Lung (tissue), 12 donors: ENCODE data around the gene DMAC2L. TPM values are rescaled to one million over a fixed set of nuclear protein-coding genes. Genes with fewer than 3 reads are reported as not detected.

Experiments used
- ATAC-seq: fragments of 200-7000 bp; cut with Tn5 transposase; one replicate; pipeline ENCODE4 v1.9.1; 2020; ENCODE audit warnings: moderate number of reproducible peaks; ENCODE audit not compliant: insufficient read depth, low FRiP score
- DNase-seq, 3 donors: peaks; one replicate each; pipeline ENCODE4 v3.0.0-alpha.2; 2013 to 2017
- H3K27ac ChIP-seq, 2 donors: one replicate each; pipeline ENCODE4 v1.5.1; 2013; ENCODE audit warnings: mild to moderate bottlenecking in 2 of 2, moderate library complexity in 2 of 2, control low read depth in 1 of 2, inconsistent platforms in 1 of 2, low read depth in 1 of 2, low read length in 1 of 2
- H3K27me3 ChIP-seq, 3 donors: one replicate each; pipeline ENCODE4 v1.5.1; 2013; ENCODE audit warnings: low read length in 2 of 3; ENCODE audit not compliant: control insufficient read depth in 3 of 3, insufficient read depth in 3 of 3
- H3K36me3 ChIP-seq, 4 donors: one replicate each; pipeline ENCODE4 v1.5.1; 2013; ENCODE audit warnings: low read length in 4 of 4, mild to moderate bottlenecking in 1 of 4, moderate library complexity in 1 of 4; ENCODE audit not compliant: control insufficient read depth in 4 of 4, insufficient read depth in 4 of 4
- H3K4me1 ChIP-seq, 5 donors: one replicate each; pipeline ENCODE4 v1.5.1; 2013; ENCODE audit warnings: low read length in 5 of 5, mild to moderate bottlenecking in 2 of 5, moderate library complexity in 1 of 5; ENCODE audit not compliant: control insufficient read depth in 5 of 5, insufficient read depth in 5 of 5
- H3K4me3 ChIP-seq: one replicate; pipeline ENCODE4 v1.5.1; 2013; ENCODE audit warnings: mild to moderate bottlenecking, control low read depth, moderate library complexity
- H3K9ac ChIP-seq, 2 donors: one replicate each; pipeline ENCODE4 v1.5.1; 2013; ENCODE audit warnings: low read length in 2 of 2, control low read depth in 1 of 2; ENCODE audit not compliant: insufficient read depth in 1 of 2
- H3K9me3 ChIP-seq, 4 donors: one replicate each; pipeline ENCODE4 v1.5.1; 2013; ENCODE audit warnings: low read length in 3 of 4, mild to moderate bottlenecking in 1 of 4, moderate library complexity in 1 of 4; ENCODE audit not compliant: control insufficient read depth in 4 of 4, insufficient read depth in 3 of 4
- WGBS, 2 donors: extraction: QIAGEN DNeasy Blood & Tissue Kit; methylation state at CpG; one replicate each; pipeline ENCODE4 v1.1.7; 2013; 5-methylcytosine and 5-hydroxymethylcytosine counted together
- polyA plus RNA-seq, 2 donors: library from polyadenylated mRNA; stranded (reverse); fragments of 200-250 nt; gene quantifications; one replicate each; pipeline ENCODE4 v1.2.1, GENCODE V29; 2013
- total RNA-seq, 2 donors: library from RNA; depleted of rRNA in 1 of 2; stranded (reverse); fragments of >200 nt in 1 of 2; gene quantifications; one replicate each; pipeline ENCODE4 v1.2.1, GENCODE V29; 2014 to 2021
- TF ChIP-seq, protein P1 (sequence below): IDR thresholded peaks from 2 replicates; pipeline ENCODE4 v1.5.1; 2012; ENCODE audit warnings: mild to moderate bottlenecking; ENCODE audit errors: control extremely low read depth, extremely low read depth
- donor health status: control.
- donor health status: control.
- donor health status: Bipolar disorder and iron deficiency.
- donor health status: healthy.
- donor health status: DM: yes; HTN: yes; CAD: no.

Gene DMAC2L
- total and polyA plus RNA-seq, 4 donors: 9.9 to 21.7 (median 17.9) TPM

DNA sequence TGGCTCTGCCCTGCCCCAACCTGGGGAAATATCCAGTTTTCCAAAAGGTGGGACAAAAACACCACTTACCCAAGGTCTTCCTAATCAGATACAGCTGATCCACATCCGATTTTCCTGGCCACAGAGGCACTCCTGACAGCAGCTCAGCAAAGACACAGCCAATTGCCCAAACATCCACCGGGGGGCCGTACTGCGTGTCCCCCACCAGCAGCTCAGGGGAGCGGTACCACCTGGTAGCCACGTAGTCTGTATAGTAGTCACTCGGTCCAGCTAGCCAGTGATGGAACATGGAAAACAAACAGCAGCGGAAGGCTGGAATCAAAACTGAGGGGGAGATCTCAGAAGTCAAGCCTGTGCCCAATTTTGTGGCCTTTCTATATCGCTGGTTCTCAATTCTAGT lies 28.8 kb downstream of the DMAC2L start:
- H3K9ac ChIP-seq: no peak overlapping the region
- TF ChIP-seq, protein P1, sequence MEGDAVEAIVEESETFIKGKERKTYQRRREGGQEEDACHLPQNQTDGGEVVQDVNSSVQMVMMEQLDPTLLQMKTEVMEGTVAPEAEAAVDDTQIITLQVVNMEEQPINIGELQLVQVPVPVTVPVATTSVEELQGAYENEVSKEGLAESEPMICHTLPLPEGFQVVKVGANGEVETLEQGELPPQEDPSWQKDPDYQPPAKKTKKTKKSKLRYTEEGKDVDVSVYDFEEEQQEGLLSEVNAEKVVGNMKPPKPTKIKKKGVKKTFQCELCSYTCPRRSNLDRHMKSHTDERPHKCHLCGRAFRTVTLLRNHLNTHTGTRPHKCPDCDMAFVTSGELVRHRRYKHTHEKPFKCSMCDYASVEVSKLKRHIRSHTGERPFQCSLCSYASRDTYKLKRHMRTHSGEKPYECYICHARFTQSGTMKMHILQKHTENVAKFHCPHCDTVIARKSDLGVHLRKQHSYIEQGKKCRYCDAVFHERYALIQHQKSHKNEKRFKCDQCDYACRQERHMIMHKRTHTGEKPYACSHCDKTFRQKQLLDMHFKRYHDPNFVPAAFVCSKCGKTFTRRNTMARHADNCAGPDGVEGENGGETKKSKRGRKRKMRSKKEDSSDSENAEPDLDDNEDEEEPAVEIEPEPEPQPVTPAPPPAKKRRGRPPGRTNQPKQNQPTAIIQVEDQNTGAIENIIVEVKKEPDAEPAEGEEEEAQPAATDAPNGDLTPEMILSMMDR: no peak
- H3K4me3 ChIP-seq: no peak overlapping the region
- H3K27me3 ChIP-seq: no peaks in the 10 kb centered on the region
- 92 to 97% methylated on average over 9 of the region's 9 CpGs for WGBS, 2 donors
- peaks cover 2 to 36% (median 7%) of the 10 kb centered on the region in 5 donors for H3K4me1 ChIP-seq
- no peaks in the 10 kb centered on the region for H3K9me3 ChIP-seq
- ATAC-seq: no peak
- peaks cover 0 to 3% (median 2%) of the 10 kb centered on the region in 4 donors for H3K36me3 ChIP-seq
- H3K27ac ChIP-seq: no peak overlapping the region
- DNase-seq: no peak

DNA sequence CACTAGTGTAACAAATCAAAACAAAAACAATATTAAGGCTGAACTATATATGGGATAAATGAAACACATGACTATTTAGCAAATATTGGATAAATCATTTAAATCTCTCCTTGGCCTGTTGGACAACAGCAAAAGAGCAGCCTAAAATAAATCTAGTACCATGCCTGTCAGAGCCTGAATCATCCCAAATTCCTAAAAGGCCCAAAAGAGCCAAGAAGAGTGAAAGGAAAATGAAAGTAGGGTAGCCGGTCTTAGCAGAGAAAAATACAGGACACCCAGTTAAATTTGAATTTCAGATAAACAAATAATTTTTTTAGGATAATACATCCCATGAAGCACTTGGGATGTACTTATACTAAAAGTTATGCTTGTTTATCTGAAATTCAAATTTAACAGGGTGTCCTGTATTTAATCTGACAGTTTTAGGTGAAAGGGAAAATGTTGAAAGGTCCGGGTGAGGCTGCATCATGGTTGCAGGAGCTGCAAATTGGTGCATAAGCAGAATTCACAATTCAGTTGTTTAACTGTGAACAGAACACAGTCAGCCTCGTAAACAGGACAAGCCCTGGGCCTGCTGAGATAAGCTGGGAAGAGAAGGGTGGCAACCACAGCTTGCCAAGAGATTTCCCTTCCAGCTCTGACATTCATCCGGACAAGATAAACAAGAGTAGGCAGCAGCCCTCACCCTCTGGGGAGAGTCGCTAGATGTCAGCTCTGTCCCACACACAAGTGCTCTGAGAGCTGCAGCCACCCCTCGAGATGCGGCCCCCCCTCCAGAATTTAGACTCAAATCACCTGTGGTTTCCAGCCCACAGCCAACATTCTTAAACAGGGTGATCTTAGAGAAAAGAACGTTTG lies 30.3 kb downstream of the DMAC2L start:
- WGBS, 2 donors: 13 to 26% methylated on average over 8 of the region's 8 CpGs
- H3K27ac ChIP-seq: peak overlapping the region in 1 of 2 donors; percentile 9
- no peaks in the 10 kb centered on the region for H3K27me3 ChIP-seq
- ATAC-seq (peak; percentile 48), DNase-seq (peak; percentile 68 to 88 (median 81))
- no peak overlapping the region for H3K4me3 ChIP-seq
- peaks cover 0 to 32% (median 7%) of the 10 kb centered on the region in 5 donors for H3K4me1 ChIP-seq
- H3K9me3 ChIP-seq: no peaks in the 10 kb centered on the region
- peaks cover 0 to 3% (median 2%) of the 10 kb centered on the region in 4 donors for H3K36me3 ChIP-seq
- TF ChIP-seq, protein P1: peak; percentile 11
- H3K9ac ChIP-seq: peak overlapping the region in 1 of 2 donors; percentile 70

DNA sequence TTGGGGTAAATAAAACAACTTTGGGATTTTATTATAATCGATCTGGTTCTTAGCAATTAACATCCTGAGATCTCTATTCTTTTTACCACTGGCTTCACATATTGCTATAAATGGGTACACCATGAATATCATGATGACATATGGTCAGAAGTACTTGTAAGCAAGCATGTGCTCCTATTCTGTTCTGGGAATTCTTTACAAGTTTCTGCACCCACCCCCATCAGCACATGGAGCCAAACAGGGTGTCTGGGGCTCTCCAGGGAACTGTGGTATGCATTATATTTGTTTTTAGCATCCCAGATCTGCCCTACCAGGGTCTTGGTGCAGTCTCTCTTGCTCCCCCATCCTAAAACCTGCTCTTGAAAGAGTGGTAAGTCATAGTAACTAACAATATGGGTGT lies 31.3 kb downstream of the DMAC2L start:
- ATAC-seq: no peak
- no peak for DNase-seq
- H3K4me3 ChIP-seq: no peak overlapping the region
- no peak overlapping the region for H3K9ac ChIP-seq
- no peaks in the 10 kb centered on the region for H3K27me3 ChIP-seq
- TF ChIP-seq, protein P1: no peak
- peaks cover 0 to 32% (median 10%) of the 10 kb centered on the region in 5 donors for H3K4me1 ChIP-seq
- H3K36me3 ChIP-seq: peaks cover 0 to 2% (median 0%) of the 10 kb centered on the region in 4 donors
- whole genome bisulfite sequencing, 2 donors: 64 to 77% methylated on average over 1 of the region's 1 CpG
- H3K27ac ChIP-seq: no peak overlapping the region
- H3K9me3 ChIP-seq: no peaks in the 10 kb centered on the region
